Stomach smooth muscle (tissue), 2 donors: Measurements from ENCODE around the gene ZNF554.

Experiments used
- H3K27ac ChIP-seq: one replicate; pipeline ENCODE4 v1.7.0; 2013; ENCODE audit warnings: mild to moderate bottlenecking, low read length, inconsistent platforms
- H3K27me3 ChIP-seq, 2 donors: one replicate each; pipeline ENCODE4 v1.7.0; 2013; ENCODE audit warnings: low read length in 2 of 2; ENCODE audit not compliant: insufficient read depth in 2 of 2, control insufficient read depth in 1 of 2
- H3K36me3 ChIP-seq, 2 donors: one replicate each; pipeline ENCODE4 v1.7.0; 2013; ENCODE audit warnings: low read length in 2 of 2; ENCODE audit not compliant: control insufficient read depth in 2 of 2, insufficient read depth in 2 of 2
- H3K4me1 ChIP-seq: one replicate; pipeline ENCODE4 v1.7.0; 2013; ENCODE audit warnings: low read length; ENCODE audit not compliant: control insufficient read depth, insufficient read depth
- H3K4me3 ChIP-seq, 2 donors: one replicate each; pipeline ENCODE4 v1.7.0; 2013; ENCODE audit warnings: low read length in 2 of 2
- H3K9ac ChIP-seq, 2 donors: one replicate each; pipeline ENCODE4 v1.7.0; 2013; ENCODE audit warnings: low read length in 2 of 2, mild to moderate bottlenecking in 1 of 2
- H3K9me3 ChIP-seq, 2 donors: one replicate each; pipeline ENCODE4 v1.7.0; 2013; ENCODE audit warnings: low read length in 2 of 2; ENCODE audit not compliant: control insufficient read depth in 2 of 2
- donor health status: healthy.
- donor health status: Pancreatic carcinoma.

ZNF554 gene

GRCh38 chr19:2800506-2800905 is 19.2 kb upstream of the ZNF554 start:
- no peaks in the 10 kb centered on the region for H3K9me3 ChIP-seq
- H3K27ac ChIP-seq: no peak overlapping the region
- H3K4me3 ChIP-seq: no peak overlapping the region
- H3K9ac ChIP-seq: no peak overlapping the region
- H3K27me3 ChIP-seq: no peaks in the 10 kb centered on the region
- H3K36me3 ChIP-seq: peaks cover 6 to 21% of the 10 kb centered on the region in 2 donors
- no peaks in the 10 kb centered on the region for H3K4me1 ChIP-seq

GRCh38 chr19:2802826-2803225 is 16.8 kb upstream of the ZNF554 start:
- H3K9ac ChIP-seq: no peak overlapping the region
- no peak overlapping the region for H3K4me3 ChIP-seq
- no peaks in the 10 kb centered on the region for H3K9me3 ChIP-seq
- H3K27ac ChIP-seq: no peak overlapping the region
- peaks cover 3 to 27% of the 10 kb centered on the region in 2 donors for H3K36me3 ChIP-seq
- H3K27me3 ChIP-seq: no peaks in the 10 kb centered on the region
- no peaks in the 10 kb centered on the region for H3K4me1 ChIP-seq

GRCh38 chr19:2803486-2804155 is 16.0 kb upstream of the ZNF554 start:
- Histone ChIP-seq H3K9me3 (no peaks in the 10 kb centered on the region), H3K4me3 (no peak overlapping the region), H3K27ac (no peak overlapping the region), H3K9ac (no peak overlapping the region), H3K4me1 (no peaks in the 10 kb centered on the region), H3K36me3 (peaks cover 3 to 29% of the 10 kb centered on the region in 2 donors), H3K27me3 (no peaks in the 10 kb centered on the region)

GRCh38 chr19:2804156-2805004 is 15.3 kb upstream of the ZNF554 start:
- no peak overlapping the region for H3K4me3 ChIP-seq
- no peaks in the 10 kb centered on the region for H3K4me1 ChIP-seq
- no peak overlapping the region for H3K27ac ChIP-seq
- H3K36me3 ChIP-seq: peaks cover 8 to 35% of the 10 kb centered on the region in 2 donors
- H3K9me3 ChIP-seq: no peaks in the 10 kb centered on the region
- H3K9ac ChIP-seq: no peak overlapping the region
- no peaks in the 10 kb centered on the region for H3K27me3 ChIP-seq

- Histone ChIP-seq H3K4me1 (no peaks in the 10 kb centered on the region), H3K27ac (no peak overlapping the region), H3K36me3 (peaks cover 11 to 37% of the 10 kb centered on the region in 2 donors), H3K9me3 (no peaks in the 10 kb centered on the region), H3K27me3 (no peaks in the 10 kb centered on the region), H3K9ac (no peak overlapping the region), H3K4me3 (no peak overlapping the region)
Measured at GRCh38 chr19:2805261-2805900, 14.3 kb upstream of the ZNF554 start.

GRCh38 chr19:2805991-2806649 is 13.5 kb upstream of the ZNF554 start:
- Histone ChIP-seq H3K9ac (no peak overlapping the region), H3K4me1 (no peaks in the 10 kb centered on the region), H3K9me3 (no peaks in the 10 kb centered on the region), H3K36me3 (peaks cover 11 to 33% of the 10 kb centered on the region in 2 donors), H3K27ac (no peak overlapping the region), H3K4me3 (no peak overlapping the region), H3K27me3 (no peaks in the 10 kb centered on the region)

GRCh38 chr19:2806736-2807378 is 12.8 kb upstream of the ZNF554 start:
- peaks cover 11 to 32% of the 10 kb centered on the region in 2 donors for H3K36me3 ChIP-seq
- H3K4me3 ChIP-seq: no peak overlapping the region

GRCh38 chr19:2807379-2808128 is 12.1 kb upstream of the ZNF554 start:
- Histone ChIP-seq H3K36me3 (peaks cover 11 to 35% of the 10 kb centered on the region in 2 donors), H3K9ac (no peak overlapping the region)

More at GRCh38 chr19:2806736-2807378, 12.8 kb upstream of the ZNF554 start:
- H3K9me3 ChIP-seq: no peaks in the 10 kb centered on the region
- no peaks in the 10 kb centered on the region for H3K27me3 ChIP-seq
- H3K9ac ChIP-seq: no peak overlapping the region
- no peaks in the 10 kb centered on the region for H3K4me1 ChIP-seq
- no peak overlapping the region for H3K27ac ChIP-seq

GRCh38 chr19:2808129-2808941 is 11.3 kb upstream of the ZNF554 start:
- H3K27me3 ChIP-seq: no peaks in the 10 kb centered on the region
- H3K36me3 ChIP-seq: peaks cover 11 to 32% of the 10 kb centered on the region in 2 donors
- no peaks in the 10 kb centered on the region for H3K4me1 ChIP-seq
- H3K9ac ChIP-seq: no peak overlapping the region
- H3K9me3 ChIP-seq: no peaks in the 10 kb centered on the region
- H3K27ac ChIP-seq: no peak overlapping the region
- H3K4me3 ChIP-seq: no peak overlapping the region

More at GRCh38 chr19:2807379-2808128, 12.1 kb upstream of the ZNF554 start:
- Histone ChIP-seq H3K4me1 (no peaks in the 10 kb centered on the region), H3K4me3 (no peak overlapping the region), H3K9me3 (no peaks in the 10 kb centered on the region), H3K27ac (no peak overlapping the region), H3K27me3 (no peaks in the 10 kb centered on the region)
